Measurements from ENCODE around the gene DNAJC7. TPM values are rescaled to one million over a fixed set of nuclear protein-coding genes. Genes with fewer than 3 reads are reported as not detected.

Gene DNAJC7
- total RNA-seq, 1 donor from 2014 or later, result 82.0 TPM

DNA sequence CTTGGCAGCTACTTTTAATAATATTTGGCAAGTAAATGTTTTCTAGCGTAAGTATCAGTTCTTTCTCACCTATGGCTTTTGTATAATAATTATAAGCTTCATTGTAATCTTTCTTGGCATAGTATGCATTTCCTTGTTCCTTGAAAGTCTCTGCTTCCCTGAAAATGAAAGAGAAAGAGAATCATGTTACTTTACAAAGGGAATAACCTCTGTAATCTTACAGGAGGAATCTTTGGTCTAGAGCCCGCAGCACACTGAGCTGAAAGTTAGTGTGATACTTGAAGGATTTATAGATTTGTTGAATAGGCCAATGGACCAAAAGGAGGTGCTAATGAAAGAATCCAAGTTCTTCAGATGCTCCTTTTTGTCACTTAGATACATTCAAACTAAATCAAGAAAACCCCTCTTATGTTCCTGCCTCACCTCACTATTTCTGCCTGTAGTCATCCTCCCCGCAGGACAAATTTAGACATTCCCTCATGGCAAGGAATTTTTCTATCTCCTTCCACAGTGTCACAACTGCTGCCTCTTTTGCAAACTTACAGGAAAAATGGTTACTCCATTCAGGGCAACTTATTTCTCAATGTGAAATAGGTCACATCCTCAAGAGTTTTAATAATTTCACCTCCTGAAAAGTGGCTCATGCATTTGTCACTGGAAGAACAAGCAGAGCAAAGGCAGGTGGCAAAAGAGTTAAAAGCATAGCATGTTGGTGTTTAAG is 16.7 kb downstream of the DNAJC7 start:
- Histone ChIP-seq H3K27me3 (ENCODE audit: low read depth) (no peaks in the 10 kb centered on the region), H3K4me1 (peaks cover 8% of the 10 kb centered on the region), H3K36me3 (peaks cover 77% of the 10 kb centered on the region), H3K27ac (no peak overlapping the region), H3K4me3 (no peak overlapping the region), H3K9me3 (no peaks in the 10 kb centered on the region)
- intact Hi-C loops (cut with DNase I), result no loop called here
- TF ChIP-seq, protein P1, sequence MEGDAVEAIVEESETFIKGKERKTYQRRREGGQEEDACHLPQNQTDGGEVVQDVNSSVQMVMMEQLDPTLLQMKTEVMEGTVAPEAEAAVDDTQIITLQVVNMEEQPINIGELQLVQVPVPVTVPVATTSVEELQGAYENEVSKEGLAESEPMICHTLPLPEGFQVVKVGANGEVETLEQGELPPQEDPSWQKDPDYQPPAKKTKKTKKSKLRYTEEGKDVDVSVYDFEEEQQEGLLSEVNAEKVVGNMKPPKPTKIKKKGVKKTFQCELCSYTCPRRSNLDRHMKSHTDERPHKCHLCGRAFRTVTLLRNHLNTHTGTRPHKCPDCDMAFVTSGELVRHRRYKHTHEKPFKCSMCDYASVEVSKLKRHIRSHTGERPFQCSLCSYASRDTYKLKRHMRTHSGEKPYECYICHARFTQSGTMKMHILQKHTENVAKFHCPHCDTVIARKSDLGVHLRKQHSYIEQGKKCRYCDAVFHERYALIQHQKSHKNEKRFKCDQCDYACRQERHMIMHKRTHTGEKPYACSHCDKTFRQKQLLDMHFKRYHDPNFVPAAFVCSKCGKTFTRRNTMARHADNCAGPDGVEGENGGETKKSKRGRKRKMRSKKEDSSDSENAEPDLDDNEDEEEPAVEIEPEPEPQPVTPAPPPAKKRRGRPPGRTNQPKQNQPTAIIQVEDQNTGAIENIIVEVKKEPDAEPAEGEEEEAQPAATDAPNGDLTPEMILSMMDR (IDR thresholded peaks at IDR 0.05), result no peak
- DNase-seq (no peak), ATAC-seq (no peak)

DNA sequence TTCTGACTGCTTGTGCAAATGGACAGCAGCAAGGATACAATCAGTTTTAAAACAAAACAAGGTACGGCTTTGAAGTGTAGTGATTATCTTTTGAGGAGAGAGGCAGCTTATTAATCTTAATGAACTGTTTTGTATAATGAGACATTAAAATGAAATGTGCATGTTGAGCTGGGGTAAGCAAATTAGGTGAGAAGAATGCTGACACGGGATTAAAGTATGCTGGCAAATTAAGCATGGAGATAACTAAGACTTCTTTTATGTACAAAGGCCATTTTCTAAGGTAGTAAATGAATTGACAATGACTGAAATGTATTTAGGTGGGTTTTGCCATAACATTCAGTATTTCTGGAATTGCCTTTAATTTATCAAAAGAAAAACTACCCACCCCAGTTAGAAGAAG is 18.7 kb downstream of the DNAJC7 start:
- ATAC-seq (no peak), DNase-seq (no peak)
- H3K9me3 ChIP-seq, result no peaks in the 10 kb centered on the region
- intact Hi-C loops (cut with DNase I), result no loop called here
- no peak overlapping the region for H3K4me3 ChIP-seq
- peaks cover 98% of the 10 kb centered on the region for H3K36me3 ChIP-seq
- H3K27ac ChIP-seq, result no peak overlapping the region
- no peaks in the 10 kb centered on the region for H3K27me3 ChIP-seq (ENCODE audit: low read depth)
- no peaks in the 10 kb centered on the region for H3K4me1 ChIP-seq
- TF ChIP-seq, protein P1 (IDR thresholded peaks at IDR 0.05), result no peak

DNA sequence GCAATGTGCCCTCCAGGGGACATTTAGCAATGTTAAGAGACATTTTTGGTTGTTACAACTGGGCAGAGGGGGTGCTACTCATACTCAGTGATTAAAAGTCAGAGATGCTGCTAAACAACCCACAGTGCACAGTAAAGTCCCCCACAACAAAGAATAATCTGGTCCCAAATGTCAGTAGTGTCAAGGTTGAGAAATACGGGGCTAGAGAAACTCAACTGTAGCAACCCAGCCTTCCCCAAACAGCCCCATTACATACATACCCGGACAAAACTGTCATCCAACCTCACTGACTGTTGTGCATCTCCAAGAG is 20.4 kb downstream of the DNAJC7 start:
- no peaks in the 10 kb centered on the region for H3K27me3 ChIP-seq (ENCODE audit: low read depth)
- no peaks in the 10 kb centered on the region for H3K9me3 ChIP-seq
- intact Hi-C loops (cut with DNase I), result no loop called here
- ATAC-seq, result no peak
- peaks cover 98% of the 10 kb centered on the region for H3K36me3 ChIP-seq
- DNase-seq, result no peak
- H3K27ac ChIP-seq, result no peak overlapping the region
- H3K4me1 ChIP-seq, result no peaks in the 10 kb centered on the region
- no peak overlapping the region for H3K4me3 ChIP-seq
- TF ChIP-seq, protein P1 (IDR thresholded peaks at IDR 0.05), result no peak

DNA sequence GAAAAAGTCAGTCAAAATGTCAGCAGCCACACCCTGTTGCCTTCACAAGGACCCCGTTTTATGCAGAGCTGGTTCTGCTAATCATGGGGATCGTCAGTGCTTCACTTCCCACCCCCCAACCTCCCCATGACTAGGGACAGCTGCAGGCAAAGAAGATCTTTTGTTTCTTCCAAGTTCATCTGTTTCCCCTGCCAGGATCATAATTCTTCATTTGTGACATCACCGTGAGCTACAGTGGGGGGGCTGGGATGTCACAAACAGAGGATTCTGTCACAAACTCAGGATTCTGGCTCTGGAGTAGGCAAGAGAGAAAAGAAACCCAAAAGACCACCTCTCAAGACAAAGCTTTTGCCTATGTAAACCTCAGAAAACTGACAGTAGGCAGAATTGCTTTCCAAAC is 24.7 kb downstream of the DNAJC7 start:
- Histone ChIP-seq H3K27ac (no peak overlapping the region), H3K36me3 (peaks cover 100% of the 10 kb centered on the region), H3K4me1 (no peaks in the 10 kb centered on the region), H3K27me3 (ENCODE audit: low read depth) (no peaks in the 10 kb centered on the region), H3K4me3 (no peak overlapping the region), H3K9me3 (no peaks in the 10 kb centered on the region)
- no peak for DNase-seq
- TF ChIP-seq, protein P1 (IDR thresholded peaks at IDR 0.05), result no peak
- no peak for ATAC-seq
- intact Hi-C loops (cut with DNase I), result no loop called here

DNA sequence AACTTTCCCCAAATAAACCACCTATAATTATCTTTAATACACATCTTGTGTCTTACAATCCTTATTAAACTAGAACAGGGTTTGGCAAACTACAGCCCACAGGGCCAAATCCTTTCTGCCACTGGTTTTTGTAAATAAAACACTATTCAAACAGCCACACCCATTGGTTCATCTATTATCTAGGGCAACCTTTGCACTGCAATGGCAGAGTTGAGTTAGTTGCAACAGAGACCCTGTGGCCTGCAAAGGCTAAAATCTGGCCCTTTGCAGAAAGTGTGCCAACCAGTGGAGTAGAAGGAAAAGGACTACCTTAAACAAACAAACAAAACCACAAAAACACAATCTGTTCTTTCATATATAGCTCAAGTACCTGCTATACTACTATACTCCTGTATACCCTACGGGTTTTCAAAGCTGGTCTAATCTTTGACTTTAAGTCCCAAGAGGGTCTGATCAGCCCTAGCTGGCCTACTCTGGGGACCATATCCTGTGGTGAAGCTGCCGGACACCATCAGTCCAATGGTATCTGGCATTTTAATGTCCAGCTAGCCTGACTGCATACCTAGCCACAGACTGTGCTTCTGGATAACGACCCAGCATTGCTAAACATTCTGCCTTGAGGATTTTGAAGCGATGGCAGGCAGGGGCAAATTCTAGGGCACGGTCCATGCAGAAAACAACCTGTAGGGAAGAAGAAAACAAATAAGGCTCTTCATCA is 27.4 kb downstream of the DNAJC7 start:
- no peak overlapping the region for H3K4me3 ChIP-seq
- H3K36me3 ChIP-seq, result peaks cover 100% of the 10 kb centered on the region
- no peaks in the 10 kb centered on the region for H3K9me3 ChIP-seq
- no peak for ATAC-seq
- TF ChIP-seq, protein P1 (IDR thresholded peaks at IDR 0.05), result no peak
- intact Hi-C loops (cut with DNase I), result no loop called here
- no peak for DNase-seq
- H3K27me3 ChIP-seq (ENCODE audit: low read depth), result no peaks in the 10 kb centered on the region
- no peaks in the 10 kb centered on the region for H3K4me1 ChIP-seq
- no peak overlapping the region for H3K27ac ChIP-seq
